GM12865 (cell line): ENCODE measurements around the gene RAB6B.

Experiments
- DNase-seq: peaks from one replicate; pipeline ENCODE4 v3.0.0; 2010; ENCODE audit warnings: low read depth
- H3K4me3 ChIP-seq: 2 replicates; pipeline ENCODE4 v1.5.1; 2011; ENCODE audit warnings: mild to moderate bottlenecking, low read depth, low read length, control low read depth
- TF ChIP-seq, protein P1 (sequence below): IDR thresholded peaks from 2 replicates; pipeline ENCODE4 v1.5.1; 2011; ENCODE audit warnings: low read length, control low read depth, low read depth, inconsistent platforms; ENCODE audit not compliant: insufficient read depth; ENCODE audit errors: missing control alignments

The RAB6B gene

DNA sequence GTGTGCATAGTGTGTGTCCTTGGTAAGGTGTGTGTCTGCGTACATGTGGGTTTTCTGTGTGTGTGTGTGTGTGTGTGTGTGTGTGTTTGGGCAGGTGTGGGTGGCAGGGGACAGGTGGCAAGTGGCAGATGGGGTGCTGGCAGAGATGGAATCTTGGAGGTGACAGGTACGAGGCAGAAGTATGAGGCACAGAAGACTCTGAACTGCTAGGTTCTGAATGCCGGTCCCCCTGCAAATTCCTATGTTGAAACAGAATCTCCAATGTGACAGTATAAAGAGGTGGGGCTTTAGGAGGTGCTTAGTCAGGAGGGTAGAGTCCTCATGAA lies 60.3 kb downstream of the RAB6B start:
- H3K4me3 ChIP-seq, result no peak overlapping the region
- TF ChIP-seq, protein P1, sequence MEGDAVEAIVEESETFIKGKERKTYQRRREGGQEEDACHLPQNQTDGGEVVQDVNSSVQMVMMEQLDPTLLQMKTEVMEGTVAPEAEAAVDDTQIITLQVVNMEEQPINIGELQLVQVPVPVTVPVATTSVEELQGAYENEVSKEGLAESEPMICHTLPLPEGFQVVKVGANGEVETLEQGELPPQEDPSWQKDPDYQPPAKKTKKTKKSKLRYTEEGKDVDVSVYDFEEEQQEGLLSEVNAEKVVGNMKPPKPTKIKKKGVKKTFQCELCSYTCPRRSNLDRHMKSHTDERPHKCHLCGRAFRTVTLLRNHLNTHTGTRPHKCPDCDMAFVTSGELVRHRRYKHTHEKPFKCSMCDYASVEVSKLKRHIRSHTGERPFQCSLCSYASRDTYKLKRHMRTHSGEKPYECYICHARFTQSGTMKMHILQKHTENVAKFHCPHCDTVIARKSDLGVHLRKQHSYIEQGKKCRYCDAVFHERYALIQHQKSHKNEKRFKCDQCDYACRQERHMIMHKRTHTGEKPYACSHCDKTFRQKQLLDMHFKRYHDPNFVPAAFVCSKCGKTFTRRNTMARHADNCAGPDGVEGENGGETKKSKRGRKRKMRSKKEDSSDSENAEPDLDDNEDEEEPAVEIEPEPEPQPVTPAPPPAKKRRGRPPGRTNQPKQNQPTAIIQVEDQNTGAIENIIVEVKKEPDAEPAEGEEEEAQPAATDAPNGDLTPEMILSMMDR, result no peak
- no peak for DNase-seq

DNA sequence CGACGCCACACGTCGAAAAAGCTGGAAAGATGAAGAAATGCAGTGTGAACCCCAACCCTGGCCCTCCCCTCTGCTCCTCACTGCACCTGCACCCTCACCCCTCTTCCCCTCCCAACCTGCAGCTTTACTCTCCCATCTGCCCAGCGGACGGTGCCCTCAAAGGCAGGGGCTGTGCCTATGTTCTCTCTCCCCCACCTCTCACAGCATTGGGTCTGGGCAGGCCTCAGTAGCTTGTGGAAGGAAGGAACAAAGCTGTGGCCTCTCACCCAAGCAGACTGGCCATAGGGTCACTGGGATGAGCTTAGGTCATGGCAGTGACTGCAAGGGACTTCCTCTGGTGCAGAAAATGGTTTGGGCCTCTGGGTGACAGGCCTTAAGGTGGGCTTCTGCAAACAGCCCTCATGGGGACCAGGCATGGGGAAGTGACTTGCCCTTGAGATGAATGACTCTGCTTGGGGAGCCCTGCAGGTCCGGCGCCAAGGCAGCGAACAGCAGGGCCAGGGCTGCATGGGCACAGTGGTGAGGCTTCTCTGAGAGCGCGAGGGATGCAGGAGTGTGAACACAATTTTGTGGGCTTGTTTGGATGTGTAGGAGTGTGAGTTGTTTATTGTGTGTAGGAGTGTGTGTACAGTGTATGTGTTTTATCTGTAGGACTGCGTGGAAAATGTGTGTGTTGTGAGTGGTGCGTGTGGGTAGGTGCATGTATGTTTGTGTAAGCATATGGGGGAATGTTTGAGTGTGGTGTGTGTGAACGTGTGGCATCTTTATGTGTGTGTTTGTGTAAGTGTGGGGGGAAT lies 60.9 kb downstream of the RAB6B start:
- TF ChIP-seq, protein P1, result no peak
- H3K4me3 ChIP-seq, result no peak overlapping the region
- no peak for DNase-seq

DNA sequence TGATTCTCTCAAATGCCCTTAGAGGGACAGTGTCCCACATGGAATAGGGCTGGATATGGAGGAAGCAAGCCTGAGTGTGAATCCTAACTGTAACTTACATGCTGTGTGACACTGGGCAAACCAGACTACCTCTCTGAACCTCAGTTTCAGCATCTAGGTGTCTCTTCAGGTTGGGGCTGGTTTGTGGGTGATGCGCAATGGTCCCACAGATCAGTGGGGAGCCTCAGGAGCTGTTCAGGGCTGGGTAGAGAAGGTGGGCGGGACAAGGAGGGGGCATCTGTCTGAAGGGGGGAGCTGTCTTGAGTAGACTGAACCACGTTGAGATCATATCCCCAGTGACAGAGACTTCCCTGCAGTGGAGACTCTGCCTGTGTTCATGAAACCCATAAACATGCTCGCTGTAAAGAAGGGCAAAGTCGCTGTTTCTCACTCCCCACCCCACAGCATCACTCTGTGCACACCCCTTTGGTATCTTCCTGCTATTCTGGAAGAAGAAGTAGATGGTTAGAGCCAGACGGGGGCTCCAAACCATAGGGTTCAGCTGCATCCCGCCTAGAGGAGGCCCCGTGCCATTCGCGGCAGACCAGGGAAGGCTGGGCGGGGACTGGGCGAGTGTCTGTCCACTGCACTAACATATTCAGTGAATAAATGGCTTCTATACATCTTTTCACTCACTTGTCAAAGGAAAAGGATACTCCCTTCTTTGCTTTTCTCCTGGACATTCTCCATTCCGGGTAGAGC lies 61.6 kb downstream of the RAB6B start:
- no peak for DNase-seq
- H3K4me3 ChIP-seq, result no peak overlapping the region
- TF ChIP-seq, protein P1, result no peak

DNA sequence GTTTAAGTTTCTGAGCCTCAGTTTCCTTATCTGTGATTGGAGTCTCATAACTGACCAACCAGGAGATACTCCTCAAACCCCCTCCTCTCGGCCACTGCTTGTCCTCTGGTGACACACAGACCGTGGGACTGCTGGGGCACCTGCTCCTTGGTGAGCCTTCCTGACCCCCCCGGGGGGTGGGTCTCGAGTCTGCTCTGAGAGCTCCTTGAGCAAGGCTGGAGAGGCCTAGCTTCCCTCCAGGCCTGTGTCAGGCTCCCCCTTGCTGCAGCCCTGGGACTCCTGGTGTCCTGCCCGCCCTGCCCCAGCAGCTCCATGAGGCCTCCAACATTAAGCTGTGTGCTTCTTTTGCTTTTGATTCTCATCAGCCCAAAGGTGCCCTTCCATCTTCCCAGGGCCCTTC lies 62.4 kb downstream of the RAB6B start:
- TF ChIP-seq, protein P1, result no peak
- no peak for DNase-seq
- H3K4me3 ChIP-seq, result no peak overlapping the region

DNA sequence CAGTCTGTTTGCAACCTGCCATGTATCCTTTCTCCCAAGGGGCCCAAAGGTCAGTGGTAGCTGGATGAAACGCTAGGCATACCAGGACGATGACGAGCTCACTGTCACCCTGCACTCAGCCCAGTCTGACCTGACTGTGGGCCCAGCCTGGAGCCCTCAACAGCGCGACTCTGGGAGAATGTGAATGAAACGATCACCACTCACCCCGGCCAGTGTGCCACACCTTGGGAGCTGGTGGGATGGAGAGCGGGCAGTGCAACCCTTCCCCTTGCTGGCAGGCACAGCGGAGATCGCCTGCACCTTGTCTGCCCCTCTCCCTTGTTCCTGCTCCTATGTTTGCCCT lies 62.9 kb downstream of the RAB6B start:
- TF ChIP-seq, protein P1, result no peak
- no peak for DNase-seq
- H3K4me3 ChIP-seq, result no peak overlapping the region

DNA sequence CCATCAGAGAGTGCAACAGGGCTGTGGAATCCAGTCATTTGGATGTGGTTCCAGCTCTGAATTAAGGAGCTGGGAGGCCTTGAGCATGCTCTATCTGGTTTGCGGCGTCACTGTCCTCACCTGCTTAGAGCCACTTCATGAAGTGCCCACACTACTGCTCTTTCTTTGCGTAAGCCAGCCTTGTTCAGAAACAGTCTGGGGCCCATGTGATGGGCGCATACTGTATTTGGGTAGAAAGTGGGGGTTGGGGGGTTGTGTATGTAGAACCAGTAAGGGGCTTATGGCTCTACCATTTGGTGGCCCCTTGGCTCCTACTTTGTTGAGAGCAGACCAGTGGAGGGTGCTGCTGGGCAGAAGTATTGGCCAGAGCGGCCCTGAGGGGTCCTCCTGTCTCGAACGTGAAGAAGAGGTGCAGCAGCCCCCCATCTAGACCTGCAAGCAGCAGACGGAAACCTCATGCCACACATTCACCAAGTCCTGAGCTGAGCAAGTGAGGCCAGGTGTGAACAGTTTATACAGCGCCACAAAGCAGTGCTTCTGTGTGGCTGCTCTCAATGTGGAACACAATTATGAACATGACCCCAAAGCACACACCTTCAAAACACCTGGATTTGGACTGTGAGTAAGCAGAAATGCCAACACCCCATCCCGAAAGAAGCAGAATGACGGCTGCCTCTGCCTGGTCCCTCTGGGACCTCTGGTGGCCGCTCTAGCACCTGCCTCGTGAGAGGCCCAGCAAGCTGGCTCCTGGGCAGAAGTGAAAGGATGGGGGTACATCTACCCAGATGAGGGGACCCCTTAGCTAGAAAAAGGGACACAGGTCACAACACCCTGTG lies 63.5 kb downstream of the RAB6B start:
- TF ChIP-seq, protein P1, result peak; percentile 24
- peak; percentile 22 for DNase-seq
- H3K4me3 ChIP-seq, result no peak overlapping the region
